Activated naive CD8-positive, alpha-beta T cell (primary cell): Measurements from ENCODE around the gene CKB.
"Not testable (repeated sequence)": the region's sequence is repeated elsewhere in the genome, so short reads cannot be mapped to it uniquely, and the experiment has no call there.

Experiments used
- H3K27ac Mint-ChIP-seq: one replicate; pipeline ENCODE4 v1.8.0; 2021; ENCODE audit warnings: mixed read lengths
- H3K27me3 Mint-ChIP-seq: one replicate; pipeline ENCODE4 v1.8.0; 2021; ENCODE audit warnings: mixed read lengths
- H3K36me3 Mint-ChIP-seq: one replicate; pipeline ENCODE4 v1.8.0; 2021; ENCODE audit warnings: mixed read lengths
- H3K4me1 Mint-ChIP-seq: one replicate; pipeline ENCODE4 v1.8.0; 2021; ENCODE audit warnings: low read depth, mixed read lengths
- H3K4me3 Mint-ChIP-seq: one replicate; pipeline ENCODE4 v1.8.0; 2021; ENCODE audit warnings: mild to moderate bottlenecking, mixed read lengths
- H3K9me3 Mint-ChIP-seq: one replicate; pipeline ENCODE4 v1.8.0; 2021; ENCODE audit warnings: low read depth, mixed read lengths

Gene CKB

GRCh38 chr14:103528146-103528586, 5.5 kb upstream of the CKB start:
- H3K4me1 Mint-ChIP-seq: peaks cover 31% of the 10 kb centered on the region
- H3K9me3 Mint-ChIP-seq: no peaks in the 10 kb centered on the region
- no peaks in the 10 kb centered on the region for H3K36me3 Mint-ChIP-seq

GRCh38 chr14:103527408-103528145, 4.9 kb upstream of the CKB start:
- H3K4me1 Mint-ChIP-seq: peaks cover 31% of the 10 kb centered on the region
- no peaks in the 10 kb centered on the region for H3K9me3 Mint-ChIP-seq
- no peaks in the 10 kb centered on the region for H3K36me3 Mint-ChIP-seq
- peak overlapping the region; percentile 72 for H3K27ac Mint-ChIP-seq
- H3K27me3 Mint-ChIP-seq: no peaks in the 10 kb centered on the region
- peak overlapping the region; percentile 94 for H3K4me3 Mint-ChIP-seq

More at GRCh38 chr14:103528146-103528586, 5.5 kb upstream of the CKB start:
- H3K27me3 Mint-ChIP-seq: no peaks in the 10 kb centered on the region
- peak overlapping the region; percentile 58 for H3K27ac Mint-ChIP-seq
- peak overlapping the region; percentile 94 for H3K4me3 Mint-ChIP-seq

GRCh38 chr14:103526914-103527248, 4.3 kb upstream of the CKB start:
- Mint-ChIP-seq H3K36me3 (no peaks in the 10 kb centered on the region), H3K4me1 (peaks cover 31% of the 10 kb centered on the region), H3K27me3 (no peaks in the 10 kb centered on the region), H3K4me3 (peak overlapping the region; percentile 79), H3K27ac (peak overlapping the region; percentile 72), H3K9me3 (no peaks in the 10 kb centered on the region)

- no peaks in the 10 kb centered on the region for H3K27me3 Mint-ChIP-seq
- no peak overlapping the region for H3K4me3 Mint-ChIP-seq
- peaks cover 28% of the 10 kb centered on the region for H3K4me1 Mint-ChIP-seq
- H3K27ac Mint-ChIP-seq: no peak overlapping the region
- no peaks in the 10 kb centered on the region for H3K36me3 Mint-ChIP-seq
- H3K9me3 Mint-ChIP-seq: no peaks in the 10 kb centered on the region
Measured at GRCh38 chr14:103526247-103526913, 3.8 kb upstream of the CKB start.

GRCh38 chr14:103525430-103526246, 3.0 kb upstream of the CKB start:
- H3K4me1 Mint-ChIP-seq: peaks cover 23% of the 10 kb centered on the region
- not testable (repeated sequence) for H3K27ac Mint-ChIP-seq, H3K36me3 Mint-ChIP-seq, H3K27me3 Mint-ChIP-seq, H3K4me3 Mint-ChIP-seq, H3K9me3 Mint-ChIP-seq

- Mint-ChIP-seq H3K4me1 (peaks cover 18% of the 10 kb centered on the region), H3K9me3 (no peaks in the 10 kb centered on the region), H3K4me3 (no peak overlapping the region), H3K27me3 (no peaks in the 10 kb centered on the region), H3K36me3 (no peaks in the 10 kb centered on the region), H3K27ac (no peak overlapping the region)
Measured at GRCh38 chr14:103524002-103524935, 1.6 kb upstream of the CKB start.

GRCh38 chr14:103523575-103523954, 935 bp upstream of the CKB start:
- Mint-ChIP-seq H3K4me1 (peaks cover 20% of the 10 kb centered on the region), H3K27me3 (no peaks in the 10 kb centered on the region), H3K36me3 (no peaks in the 10 kb centered on the region), H3K9me3 (no peaks in the 10 kb centered on the region), H3K27ac (no peak overlapping the region), H3K4me3 (peak overlapping the region; percentile 64)

- Mint-ChIP-seq H3K36me3 (no peaks in the 10 kb centered on the region), H3K9me3 (no peaks in the 10 kb centered on the region), H3K27me3 (no peaks in the 10 kb centered on the region), H3K4me3 (peak overlapping the region; percentile 49), H3K4me1 (peaks cover 10% of the 10 kb centered on the region), H3K27ac (no peak overlapping the region)
Measured at GRCh38 chr14:103521951-103522563, 573 bp downstream of the CKB start.

- Mint-ChIP-seq H3K4me3 (no peak overlapping the region), H3K9me3 (no peaks in the 10 kb centered on the region), H3K4me1 (peaks cover 9% of the 10 kb centered on the region), H3K36me3 (no peaks in the 10 kb centered on the region), H3K27me3 (no peaks in the 10 kb centered on the region), H3K27ac (no peak overlapping the region)
Measured at GRCh38 chr14:103521438-103521950, 1.1 kb downstream of the CKB start.

GRCh38 chr14:103520657-103521437, 1.8 kb downstream of the CKB start:
- Mint-ChIP-seq H3K27me3 (no peaks in the 10 kb centered on the region), H3K36me3 (no peaks in the 10 kb centered on the region), H3K27ac (no peak overlapping the region), H3K4me1 (peaks cover 9% of the 10 kb centered on the region), H3K4me3 (peak overlapping the region; percentile 13), H3K9me3 (no peaks in the 10 kb centered on the region)

GRCh38 chr14:103520269-103520656, 2.4 kb downstream of the CKB start:
- no peaks in the 10 kb centered on the region for H3K9me3 Mint-ChIP-seq
- peak overlapping the region; percentile 66 for H3K27ac Mint-ChIP-seq
- H3K4me3 Mint-ChIP-seq: peak overlapping the region; percentile 68
- peaks cover 9% of the 10 kb centered on the region for H3K4me1 Mint-ChIP-seq
- H3K27me3 Mint-ChIP-seq: no peaks in the 10 kb centered on the region
- H3K36me3 Mint-ChIP-seq: no peaks in the 10 kb centered on the region

GRCh38 chr14:103519837-103520212, 2.8 kb downstream of the CKB start:
- Mint-ChIP-seq H3K9me3 (no peaks in the 10 kb centered on the region), H3K36me3 (no peaks in the 10 kb centered on the region), H3K4me3 (peak overlapping the region; percentile 68), H3K4me1 (peaks cover 9% of the 10 kb centered on the region), H3K27me3 (no peaks in the 10 kb centered on the region), H3K27ac (peak overlapping the region; percentile 66)

GRCh38 chr14:103519043-103519836, 3.4 kb downstream of the CKB start:
- Mint-ChIP-seq H3K36me3 (no peaks in the 10 kb centered on the region), H3K27me3 (no peaks in the 10 kb centered on the region), H3K9me3 (no peaks in the 10 kb centered on the region), H3K27ac (no peak overlapping the region), H3K4me3 (peak overlapping the region; percentile 17), H3K4me1 (peaks cover 9% of the 10 kb centered on the region)
